Measurements from ENCODE around the gene TTC39B.
"Not testable (repeated sequence)": the region's sequence is repeated elsewhere in the genome, so short reads cannot be mapped to it uniquely, and the experiment has no call there.

The TTC39B gene

GRCh38 chr9:15306757-15307522 lies at the start of gene TTC39B:
Gene TTC39B (minus strand): TSS chr9:15307216. CDS start chr9:15307125, 91 bp downstream.
- peak; percentile 35 for DNase-seq

GRCh38 chr9:15355669-15356068 lies 48.7 kb upstream of the TTC39B start:
- no peak for DNase-seq

- DNase-seq, result no peak
These were observed 47.7 kb upstream of the TTC39B start for GRCh38 chr9:15354713-15355112.

GRCh38 chr9:15353892-15354291 lies 46.9 kb upstream of the TTC39B start:
- DNase-seq, result no peak

GRCh38 chr9:15352306-15352705 lies 45.3 kb upstream of the TTC39B start:
- DNase-seq, result no peak

- DNase-seq, result no peak
These were observed 43.1 kb upstream of the TTC39B start for GRCh38 chr9:15349892-15350761.

- no peak for DNase-seq
These were observed 39.8 kb upstream of the TTC39B start for GRCh38 chr9:15346837-15347236.

- DNase-seq, result no peak
These were observed 37.2 kb upstream of the TTC39B start for GRCh38 chr9:15344191-15344590.

- DNase-seq, result no peak
These were observed 26.4 kb upstream of the TTC39B start for GRCh38 chr9:15333376-15333881.

- no peak for DNase-seq
These were observed 25.9 kb upstream of the TTC39B start for GRCh38 chr9:15332939-15333338.

GRCh38 chr9:15329539-15330109 lies 22.6 kb upstream of the TTC39B start:
- DNase-seq, result no peak

GRCh38 chr9:15328946-15329345 lies 21.9 kb upstream of the TTC39B start:
- no peak for DNase-seq

GRCh38 chr9:15322695-15323094 lies 15.7 kb upstream of the TTC39B start:
- DNase-seq, result not testable (repeated sequence)

- DNase-seq, result not testable (repeated sequence)
These were observed 12.6 kb upstream of the TTC39B start for GRCh38 chr9:15319661-15320060.

GRCh38 chr9:15317836-15318235 lies 10.8 kb upstream of the TTC39B start:
- DNase-seq, result no peak

- DNase-seq, result no peak
These were observed 4.6 kb upstream of the TTC39B start for GRCh38 chr9:15311607-15312006.

- DNase-seq, result no peak
These were observed 3.3 kb upstream of the TTC39B start for GRCh38 chr9:15310107-15310850.

- no peak for DNase-seq
These were observed 1.5 kb upstream of the TTC39B start for GRCh38 chr9:15308511-15308910.

GRCh38 chr9:15307523-15307841 lies 466 bp upstream of the TTC39B start:
- no peak for DNase-seq

- DNase-seq, result no peak
These were observed 804 bp downstream of the TTC39B start for GRCh38 chr9:15306068-15306756.

- DNase-seq, result no peak
These were observed 1.5 kb downstream of the TTC39B start for GRCh38 chr9:15305470-15305869.

GRCh38 chr9:15304632-15305031 lies 2.4 kb downstream of the TTC39B start:
- DNase-seq, result no peak
